Duodenal mucosa (tissue), 2 donors: ENCODE results near the gene TBC1D17.

ENCODE experiments used
- H3K27ac ChIP-seq: one replicate; pipeline ENCODE4 v1.7.0; 2013; ENCODE audit warnings: low read depth, low read length
- H3K27me3 ChIP-seq, 2 donors: one replicate each; pipeline ENCODE4 v1.7.0; 2013; ENCODE audit warnings: low read length in 2 of 2, control low read depth in 1 of 2; ENCODE audit not compliant: insufficient read depth in 2 of 2, control insufficient read depth in 1 of 2
- H3K36me3 ChIP-seq, 2 donors: one replicate each; pipeline ENCODE4 v1.7.0; 2013; ENCODE audit warnings: low read length in 2 of 2, control low read depth in 1 of 2; ENCODE audit not compliant: insufficient read depth in 2 of 2, control insufficient read depth in 1 of 2
- H3K4me1 ChIP-seq, 2 donors: one replicate each; pipeline ENCODE4 v1.7.0; 2013; ENCODE audit warnings: low read length in 2 of 2, control low read depth in 1 of 2; ENCODE audit not compliant: insufficient read depth in 2 of 2, control insufficient read depth in 1 of 2
- H3K4me3 ChIP-seq, 2 donors: one replicate each; pipeline ENCODE4 v1.7.0; 2013; ENCODE audit warnings: low read length in 2 of 2, low read depth in 1 of 2
- H3K9ac ChIP-seq, 2 donors: one replicate each; pipeline ENCODE4 v1.7.0; 2013; ENCODE audit warnings: low read length in 2 of 2, low read depth in 1 of 2
- H3K9me3 ChIP-seq, 2 donors: one replicate each; pipeline ENCODE4 v1.7.0; 2013; ENCODE audit warnings: low read length in 2 of 2, control low read depth in 1 of 2; ENCODE audit not compliant: control insufficient read depth in 1 of 2

Gene TBC1D17

DNA sequence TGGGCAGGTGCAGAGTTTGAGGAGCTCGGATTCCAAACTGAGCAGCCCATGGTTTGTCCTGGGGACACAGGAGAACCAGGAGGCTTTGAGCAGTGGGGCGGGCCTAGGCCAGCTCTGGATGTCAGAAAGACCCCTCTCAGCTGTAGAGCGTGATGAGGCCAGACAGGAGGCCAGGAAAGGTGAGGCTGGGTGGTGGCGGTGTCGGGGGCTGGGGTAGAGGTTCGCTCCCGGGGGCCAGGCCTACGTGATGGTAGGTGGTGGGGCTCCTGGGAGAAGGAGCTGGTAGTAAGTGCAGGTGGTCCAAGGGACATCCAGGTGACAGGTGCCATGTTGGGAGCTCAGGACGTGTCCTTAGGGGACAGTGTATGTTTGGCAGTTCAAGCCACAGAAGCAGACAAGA is 40.1 kb upstream of the TBC1D17 start:
- Histone ChIP-seq H3K9me3 (no peaks in the 10 kb centered on the region), H3K36me3 (peaks cover 38 to 69% of the 10 kb centered on the region in 2 donors), H3K4me1 (no peaks in the 10 kb centered on the region), H3K4me3 (no peak overlapping the region), H3K27ac (no peak overlapping the region), H3K9ac (no peak overlapping the region), H3K27me3 (no peaks in the 10 kb centered on the region)

DNA sequence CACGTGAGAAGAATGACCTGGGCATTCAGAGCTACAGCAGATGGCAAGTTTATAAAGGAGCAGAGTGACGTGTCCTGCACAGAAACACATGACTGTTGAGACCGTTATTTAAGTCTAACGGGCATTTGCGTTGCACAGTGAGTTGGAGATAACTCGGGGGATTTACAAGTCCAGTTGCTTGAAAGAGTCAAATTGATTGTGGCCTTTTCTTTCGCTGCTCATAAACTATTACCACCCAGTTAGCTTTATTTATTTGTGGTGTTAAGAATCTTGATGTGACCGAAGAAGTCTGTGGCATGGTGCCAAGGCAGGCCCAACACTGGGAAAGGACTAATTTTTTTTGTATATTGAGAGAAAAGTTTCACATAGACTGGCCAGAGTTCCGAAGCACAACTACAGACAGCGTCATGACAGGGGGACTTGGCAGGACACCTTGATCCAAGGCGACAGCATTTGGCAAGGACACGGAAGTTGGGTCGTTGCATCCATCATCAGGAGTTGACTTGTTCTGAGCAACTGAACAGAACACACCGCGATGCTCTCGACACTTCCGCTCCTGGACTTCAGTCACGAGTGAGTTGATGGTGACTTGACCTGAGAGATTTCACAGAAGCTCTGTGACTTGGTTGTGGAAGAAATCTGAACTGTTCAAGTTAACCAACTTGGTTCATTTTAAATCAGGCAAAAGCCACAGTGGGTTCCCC is 38.5 kb upstream of the TBC1D17 start:
- no peaks in the 10 kb centered on the region for H3K4me1 ChIP-seq
- H3K27ac ChIP-seq = no peak overlapping the region
- H3K36me3 ChIP-seq = peaks cover 25 to 53% of the 10 kb centered on the region in 2 donors
- no peak overlapping the region for H3K9ac ChIP-seq
- no peaks in the 10 kb centered on the region for H3K9me3 ChIP-seq
- no peak overlapping the region for H3K4me3 ChIP-seq
- no peaks in the 10 kb centered on the region for H3K27me3 ChIP-seq

DNA sequence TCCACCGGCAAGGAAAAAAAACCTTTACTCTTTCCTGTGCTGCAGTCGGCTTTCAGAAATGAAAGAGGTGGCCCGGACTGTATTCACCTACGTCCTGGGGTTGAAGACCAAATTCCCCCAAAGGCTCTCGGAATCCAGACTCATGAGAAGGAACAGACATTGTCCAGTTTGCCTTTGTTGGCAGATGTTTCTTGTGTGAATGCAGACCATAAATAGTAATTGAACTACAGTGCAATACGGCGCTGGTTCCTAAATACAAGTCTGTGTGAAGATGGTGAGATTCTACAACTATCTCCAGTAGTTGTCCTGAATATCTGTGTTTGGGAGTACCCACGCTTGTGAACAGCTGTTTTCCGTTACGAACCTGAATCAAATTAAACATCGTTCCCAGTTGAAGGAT is 37.8 kb upstream of the TBC1D17 start:
- Histone ChIP-seq H3K36me3 (peaks cover 20 to 46% of the 10 kb centered on the region in 2 donors), H3K27ac (no peak overlapping the region), H3K9ac (no peak overlapping the region)

DNA sequence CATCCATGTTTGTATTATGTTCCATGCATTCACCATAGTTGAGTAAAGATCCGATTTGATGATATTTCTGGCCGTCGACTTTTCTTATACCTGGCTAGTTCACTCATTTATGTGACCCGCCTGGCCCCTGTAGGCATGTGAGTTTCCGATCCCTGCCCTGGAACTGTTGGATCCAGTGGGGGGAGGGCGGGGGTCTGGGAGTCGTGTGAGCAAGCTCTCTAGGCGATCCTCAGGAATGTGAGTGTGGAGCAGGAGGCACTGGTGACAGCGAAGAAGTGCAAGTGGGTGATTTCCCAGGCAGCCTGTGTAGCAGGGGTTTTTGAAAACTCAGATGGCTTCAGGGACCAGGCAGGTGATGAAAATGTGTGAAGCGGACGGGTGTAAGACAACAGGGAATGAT is 37.2 kb upstream of the TBC1D17 start:
- Histone ChIP-seq H3K27me3 (no peaks in the 10 kb centered on the region), H3K36me3 (peaks cover 14 to 40% of the 10 kb centered on the region in 2 donors), H3K27ac (no peak overlapping the region), H3K4me3 (no peak overlapping the region), H3K9ac (no peak overlapping the region), H3K4me1 (no peaks in the 10 kb centered on the region), H3K9me3 (no peaks in the 10 kb centered on the region)

More for the DNA sequence above, 37.8 kb upstream of the TBC1D17 start:
- Histone ChIP-seq H3K4me1 (no peaks in the 10 kb centered on the region), H3K4me3 (no peak overlapping the region), H3K27me3 (no peaks in the 10 kb centered on the region), H3K9me3 (no peaks in the 10 kb centered on the region)

DNA sequence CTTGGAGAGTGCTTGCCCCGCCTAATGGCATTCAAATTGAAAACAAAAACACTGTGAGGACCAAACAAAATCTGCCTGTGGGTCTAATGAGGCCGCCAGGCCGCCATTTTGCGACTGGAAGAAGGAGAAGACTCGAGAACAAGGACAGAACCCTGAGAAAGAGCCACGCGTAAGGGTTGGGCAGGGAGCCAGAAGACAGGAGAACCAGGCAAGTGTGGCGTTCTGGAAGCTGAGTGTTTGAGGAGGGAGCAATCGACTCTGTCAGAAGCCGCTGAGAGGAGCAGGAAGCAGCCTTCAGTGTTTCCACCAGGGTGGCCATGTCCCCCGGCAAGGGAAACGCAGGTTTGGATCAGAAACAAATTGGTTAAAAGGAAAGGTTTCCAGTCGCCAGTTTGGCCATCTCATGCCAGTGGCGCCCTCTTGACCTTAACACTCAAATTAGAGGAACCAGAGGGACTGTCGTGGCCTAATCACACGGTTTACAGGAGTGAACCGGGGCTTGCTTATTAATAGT is 36.7 kb upstream of the TBC1D17 start:
- H3K27me3 ChIP-seq = no peaks in the 10 kb centered on the region
- H3K9ac ChIP-seq = no peak overlapping the region
- no peaks in the 10 kb centered on the region for H3K4me1 ChIP-seq
- peaks cover 11 to 36% of the 10 kb centered on the region in 2 donors for H3K36me3 ChIP-seq
- H3K4me3 ChIP-seq = no peak overlapping the region
- no peaks in the 10 kb centered on the region for H3K9me3 ChIP-seq
- H3K27ac ChIP-seq = no peak overlapping the region

DNA sequence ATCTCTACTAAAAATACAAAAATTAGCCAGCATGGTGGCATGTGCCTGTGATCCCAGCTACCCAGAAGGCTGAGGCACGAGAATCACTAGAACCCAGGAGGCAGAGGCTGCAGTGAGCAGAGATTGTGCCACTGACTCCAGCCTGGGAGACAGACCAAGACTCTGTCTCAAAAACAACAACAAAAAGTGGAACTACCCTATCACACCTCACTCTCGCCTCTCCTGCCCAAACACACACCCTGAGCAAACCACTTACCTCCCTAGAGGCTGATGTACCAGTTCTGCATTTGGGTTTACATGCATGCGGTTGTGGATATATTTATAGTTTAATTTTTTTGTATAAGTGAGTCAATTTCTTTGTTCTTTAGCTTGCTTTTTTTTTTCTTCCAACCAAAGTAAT is 34.2 kb upstream of the TBC1D17 start:
- H3K9me3 ChIP-seq = no peaks in the 10 kb centered on the region
- H3K27ac ChIP-seq = no peak overlapping the region
- no peaks in the 10 kb centered on the region for H3K4me1 ChIP-seq
- peaks cover 1 to 17% of the 10 kb centered on the region in 2 donors for H3K36me3 ChIP-seq
- H3K27me3 ChIP-seq = no peaks in the 10 kb centered on the region
- H3K4me3 ChIP-seq = no peak overlapping the region
- no peak overlapping the region for H3K9ac ChIP-seq

DNA sequence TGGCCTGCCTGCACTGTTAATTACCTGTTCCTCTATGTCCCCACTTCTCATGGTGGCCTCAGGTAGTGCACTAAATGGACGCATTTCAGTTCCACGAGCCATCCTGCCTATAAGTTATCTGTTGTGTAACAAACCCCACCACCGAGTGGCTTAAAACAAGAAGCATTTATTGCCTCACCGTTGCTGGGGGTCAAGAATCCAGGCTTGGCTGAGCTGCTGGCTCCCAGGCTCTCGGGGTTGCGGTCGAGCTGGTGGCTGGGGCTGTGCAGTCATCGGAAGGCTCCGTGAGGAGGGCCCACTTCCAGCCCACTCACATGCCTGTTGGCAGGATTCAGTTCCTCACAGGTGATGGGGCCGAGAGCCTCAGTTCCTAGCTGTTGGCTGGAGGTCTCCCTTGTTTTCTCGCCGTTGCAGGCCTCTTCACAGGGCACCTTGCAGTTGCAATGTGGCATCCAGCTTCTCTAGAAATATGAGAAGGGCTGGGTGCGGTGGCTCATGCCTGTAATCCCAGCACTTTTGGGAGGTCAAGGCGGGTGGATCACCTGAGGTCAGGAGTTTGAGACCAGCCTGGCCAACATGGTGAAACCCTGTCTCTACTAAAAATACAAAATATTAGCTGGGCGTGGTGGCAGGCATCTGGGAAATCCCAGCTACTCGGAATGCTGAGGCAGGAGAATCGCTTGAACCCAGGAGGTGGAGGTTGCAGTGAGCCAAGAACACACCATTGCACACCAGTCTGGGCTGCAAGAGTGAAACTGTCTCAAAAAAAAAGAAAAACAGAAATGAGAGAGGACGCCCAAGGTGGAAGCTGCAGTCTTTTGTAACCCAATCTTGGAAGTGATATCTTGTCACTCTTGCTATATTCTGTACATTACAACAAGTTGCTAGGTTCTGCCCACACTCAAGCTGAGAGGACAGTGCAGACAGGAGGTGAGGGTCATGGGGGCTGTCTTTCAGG is 33.1 kb upstream of the TBC1D17 start:
- Histone ChIP-seq H3K27ac (no peak overlapping the region), H3K9ac (no peak overlapping the region), H3K36me3 (peaks cover 0 to 5% of the 10 kb centered on the region in 2 donors), H3K4me1 (no peaks in the 10 kb centered on the region), H3K27me3 (no peaks in the 10 kb centered on the region), H3K9me3 (no peaks in the 10 kb centered on the region), H3K4me3 (no peak overlapping the region)

DNA sequence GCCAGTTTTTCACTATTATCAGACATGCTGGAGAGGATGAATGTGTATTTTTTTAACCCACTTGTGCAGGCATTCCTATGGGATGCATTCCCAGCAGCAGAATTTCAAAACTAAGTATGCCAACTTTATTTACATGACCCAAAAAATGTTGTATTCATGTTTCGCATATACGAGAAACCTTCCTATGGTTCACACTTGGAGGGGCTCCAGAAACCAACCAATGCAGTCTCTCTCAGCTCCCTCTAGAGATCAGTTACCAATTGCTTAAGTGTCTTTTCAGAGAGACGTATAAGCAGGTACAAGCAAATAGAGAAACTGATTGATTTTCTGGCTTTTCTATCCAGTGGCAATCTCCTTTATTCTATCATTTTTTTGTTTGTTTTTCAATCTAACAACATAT is 32.1 kb upstream of the TBC1D17 start:
- H3K27ac ChIP-seq = no peak overlapping the region
- no peak overlapping the region for H3K9ac ChIP-seq
- no peaks in the 10 kb centered on the region for H3K27me3 ChIP-seq

DNA sequence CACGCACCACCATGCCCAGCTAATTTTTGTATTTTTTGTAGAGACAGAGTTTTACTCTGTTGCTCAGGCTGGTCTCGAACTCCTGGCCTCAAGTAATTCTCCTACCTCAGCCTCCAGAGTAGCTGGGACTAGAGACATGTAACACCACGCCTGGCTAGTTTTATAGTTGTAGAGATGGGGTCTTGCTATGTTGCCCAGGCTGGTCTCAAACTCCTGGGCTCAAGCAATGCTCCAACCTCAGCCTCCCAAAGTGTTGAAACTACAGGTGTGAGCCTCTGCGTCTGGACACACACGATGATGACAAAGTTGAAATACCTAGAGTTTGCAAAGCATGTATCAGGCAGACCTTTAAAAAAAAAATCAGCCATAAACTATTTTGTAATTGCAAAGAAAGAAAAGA is 31.1 kb upstream of the TBC1D17 start:
- Histone ChIP-seq H3K36me3 (no peaks in the 10 kb centered on the region), H3K27ac (no peak overlapping the region), H3K4me3 (no peak overlapping the region), H3K27me3 (no peaks in the 10 kb centered on the region), H3K9ac (no peak overlapping the region), H3K9me3 (no peaks in the 10 kb centered on the region), H3K4me1 (peaks cover 4 to 7% of the 10 kb centered on the region in 2 donors)

More for the DNA sequence above, 32.1 kb upstream of the TBC1D17 start:
- H3K36me3 ChIP-seq = no peaks in the 10 kb centered on the region
- peaks cover 4 to 7% of the 10 kb centered on the region in 2 donors for H3K4me1 ChIP-seq
- H3K4me3 ChIP-seq = no peak overlapping the region
- no peaks in the 10 kb centered on the region for H3K9me3 ChIP-seq
